Putamen (tissue), 1 donor: ENCODE measurements around the gene NR2C2AP.
A peak's percentile ranks its signal among the peaks of the same experiment; 100 is the strongest.

Experiments
- DNase-seq: peaks from one replicate; pipeline ENCODE4 v3.0.0-alpha.2; 2016; ENCODE audit warnings: low spot score

The NR2C2AP gene

GRCh38 chr19:19214892-19215291 is 11.7 kb upstream of the NR2C2AP start:
- no peak for DNase-seq

DNA sequence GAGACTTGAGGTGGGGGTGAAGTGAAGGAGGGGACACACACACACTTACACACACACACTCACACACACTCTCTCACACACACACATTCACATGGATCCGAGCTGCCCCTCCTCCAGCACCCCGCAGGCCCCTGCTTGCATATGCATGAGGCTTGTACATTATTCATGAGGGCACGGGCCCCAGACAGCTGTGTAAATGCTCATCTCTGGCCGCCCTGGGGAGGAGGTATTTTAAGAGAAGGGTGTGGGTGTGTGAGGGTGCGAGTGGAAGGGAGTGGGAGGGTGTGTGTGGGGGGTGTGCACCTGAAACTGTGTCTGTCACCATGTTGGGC is 10.9 kb upstream of the NR2C2AP start:
- DNase-seq = peak; percentile 72

- DNase-seq = no peak
Observed at GRCh38 chr19:19213426-19214158, 10.4 kb upstream of the NR2C2AP start.

DNA sequence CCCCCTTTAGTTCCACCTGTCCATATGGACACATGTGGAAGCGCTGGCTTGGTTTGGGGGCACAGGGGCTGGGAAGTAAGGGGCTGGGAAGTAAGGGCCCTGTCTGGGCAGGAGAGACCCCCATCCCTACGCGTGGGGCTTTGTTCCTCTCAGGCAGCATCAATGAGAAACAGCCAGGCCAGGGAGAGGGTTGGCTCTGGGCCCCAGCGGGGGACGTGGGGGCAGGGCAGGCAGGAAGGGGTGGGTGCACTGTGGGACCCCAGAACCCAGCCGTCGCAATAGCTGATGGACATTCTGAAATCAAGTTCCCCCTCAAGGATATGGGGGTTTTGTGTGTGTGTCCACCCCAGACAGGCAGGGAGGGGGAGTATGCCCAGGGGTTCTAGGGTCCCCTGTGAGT is 9.7 kb upstream of the NR2C2AP start:
- no peak for DNase-seq

GRCh38 chr19:19211499-19212420 is 8.5 kb upstream of the NR2C2AP start, which contains the start of gene NCAN:
Gene NCAN, plus strand, starts transcription at chr19:19211958. Its CDS starts 4,996 bp downstream, at chr19:19216954.
- no peak for DNase-seq

DNA sequence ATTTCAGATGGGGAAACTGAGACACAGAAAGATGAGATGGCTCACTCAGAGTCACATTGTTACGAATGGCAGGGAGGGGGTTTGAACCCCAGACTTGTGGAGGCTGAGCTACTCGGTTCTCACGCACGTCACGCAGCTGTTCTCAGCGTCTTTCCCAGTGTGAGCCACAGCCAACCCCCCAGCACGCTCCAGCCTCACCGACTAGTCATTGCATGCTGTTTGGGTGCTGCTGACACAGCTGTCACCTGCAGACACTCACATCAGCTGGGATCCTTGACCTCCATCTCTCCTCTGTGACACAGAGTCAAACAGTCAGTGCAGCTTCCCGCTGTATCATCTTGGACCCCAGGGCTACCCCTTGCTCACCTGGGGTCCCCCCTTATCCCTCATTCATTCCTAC is 6.2 kb upstream of the NR2C2AP start:
- DNase-seq = no peak

- DNase-seq = peak; percentile 58
Observed at GRCh38 chr19:19207637-19208572, 4.7 kb upstream of the NR2C2AP start.

DNA sequence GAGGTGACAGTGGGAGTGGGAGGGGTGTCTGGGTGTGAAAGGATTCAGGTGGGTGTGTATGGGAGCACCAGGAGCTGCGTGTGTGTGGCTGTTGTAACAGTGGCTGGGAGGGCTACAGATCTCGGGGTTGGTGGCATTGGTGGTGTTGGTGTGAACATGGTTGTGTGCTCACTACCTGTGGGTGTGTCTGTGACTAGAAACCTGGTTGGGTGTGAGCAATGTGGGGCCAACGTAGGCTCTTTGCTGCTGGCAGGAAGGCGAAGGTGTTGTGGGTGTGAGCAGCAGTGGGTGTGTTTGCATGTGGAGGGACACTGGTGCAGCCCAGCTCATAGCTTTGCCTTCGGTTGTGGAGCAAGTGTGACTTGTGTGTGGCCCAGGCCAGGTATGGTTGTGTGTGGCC is 3.7 kb upstream of the NR2C2AP start:
- DNase-seq = no peak

DNA sequence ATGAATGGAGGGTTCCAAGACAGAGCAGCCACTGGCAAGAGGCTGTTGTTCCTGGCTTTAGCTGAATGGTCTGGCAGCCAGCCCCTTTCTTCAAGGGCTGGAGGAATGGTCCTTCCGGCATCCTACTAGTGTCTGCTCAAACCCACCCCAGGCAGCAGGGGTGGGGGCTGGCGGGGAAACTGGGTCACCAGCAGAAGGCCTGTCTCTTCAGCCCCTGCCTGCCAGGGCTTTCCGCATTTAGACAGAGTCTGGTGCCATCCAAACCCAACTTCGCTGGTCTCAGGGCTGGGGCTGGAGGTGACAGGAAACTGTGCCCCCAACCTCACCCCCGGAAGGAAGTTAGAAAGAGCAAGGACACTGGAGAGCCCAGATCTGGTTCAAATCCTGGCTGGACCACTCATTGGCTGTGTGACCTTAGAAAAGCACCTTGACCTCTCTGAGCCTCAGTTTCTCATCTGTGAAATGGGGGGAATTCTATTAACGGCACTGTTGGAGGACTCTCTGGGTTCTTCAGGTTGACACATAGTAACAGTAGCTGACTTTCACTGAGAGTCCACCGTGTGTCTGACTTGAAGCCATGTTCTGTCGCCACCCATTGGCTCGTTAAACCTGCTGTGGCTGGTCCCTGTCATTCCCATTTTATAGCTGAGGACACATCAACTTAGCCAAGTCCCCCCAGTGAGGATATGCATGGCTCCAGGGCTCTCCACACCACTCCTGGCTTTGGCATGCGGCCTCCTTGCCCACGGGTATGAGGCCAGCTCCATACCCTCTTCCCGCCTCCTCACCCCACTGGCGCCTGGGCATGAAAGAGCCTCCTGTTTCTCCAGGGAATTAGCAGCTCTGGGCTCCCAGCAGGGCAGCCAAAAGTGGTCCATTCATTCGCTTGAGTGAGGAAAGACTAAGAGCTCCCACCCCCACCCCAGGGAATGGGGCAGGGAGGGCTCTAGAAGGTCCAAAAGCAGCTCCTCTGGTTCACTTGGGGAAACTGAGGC is 2.5 kb upstream of the NR2C2AP start:
- DNase-seq = peak; percentile 67

DNA sequence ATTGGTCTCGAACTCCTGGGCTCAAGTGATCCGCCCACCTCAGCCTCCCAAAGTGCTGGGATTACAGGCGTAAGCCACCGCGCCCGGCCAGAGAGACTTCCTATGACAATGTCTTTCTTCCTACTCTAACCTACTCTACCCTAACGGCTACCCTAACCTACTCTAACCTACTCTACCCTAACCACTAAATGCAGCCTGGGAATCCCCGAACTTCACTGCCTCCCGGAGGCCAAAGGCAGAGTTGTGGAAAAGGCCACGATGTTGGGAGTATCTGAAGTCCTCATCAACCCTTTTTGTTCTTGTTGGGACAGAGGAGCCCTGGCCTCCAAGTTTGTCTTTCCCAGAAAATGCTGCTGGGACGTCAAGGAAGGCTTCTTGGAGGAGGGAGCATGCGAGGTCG is 967 bp upstream of the NR2C2AP start:
- DNase-seq = no peak

- DNase-seq = no peak
Observed at GRCh38 chr19:19202707-19203011, 555 bp downstream of the NR2C2AP start.

GRCh38 chr19:19201697-19202630 is 1.2 kb downstream of the NR2C2AP start:
- DNase-seq = no peak

GRCh38 chr19:19193926-19194325 is 9.3 kb downstream of the NR2C2AP start:
- DNase-seq = no peak

GRCh38 chr19:19192910-19193423 is 10.2 kb downstream of the NR2C2AP start:
- no peak for DNase-seq

DNA sequence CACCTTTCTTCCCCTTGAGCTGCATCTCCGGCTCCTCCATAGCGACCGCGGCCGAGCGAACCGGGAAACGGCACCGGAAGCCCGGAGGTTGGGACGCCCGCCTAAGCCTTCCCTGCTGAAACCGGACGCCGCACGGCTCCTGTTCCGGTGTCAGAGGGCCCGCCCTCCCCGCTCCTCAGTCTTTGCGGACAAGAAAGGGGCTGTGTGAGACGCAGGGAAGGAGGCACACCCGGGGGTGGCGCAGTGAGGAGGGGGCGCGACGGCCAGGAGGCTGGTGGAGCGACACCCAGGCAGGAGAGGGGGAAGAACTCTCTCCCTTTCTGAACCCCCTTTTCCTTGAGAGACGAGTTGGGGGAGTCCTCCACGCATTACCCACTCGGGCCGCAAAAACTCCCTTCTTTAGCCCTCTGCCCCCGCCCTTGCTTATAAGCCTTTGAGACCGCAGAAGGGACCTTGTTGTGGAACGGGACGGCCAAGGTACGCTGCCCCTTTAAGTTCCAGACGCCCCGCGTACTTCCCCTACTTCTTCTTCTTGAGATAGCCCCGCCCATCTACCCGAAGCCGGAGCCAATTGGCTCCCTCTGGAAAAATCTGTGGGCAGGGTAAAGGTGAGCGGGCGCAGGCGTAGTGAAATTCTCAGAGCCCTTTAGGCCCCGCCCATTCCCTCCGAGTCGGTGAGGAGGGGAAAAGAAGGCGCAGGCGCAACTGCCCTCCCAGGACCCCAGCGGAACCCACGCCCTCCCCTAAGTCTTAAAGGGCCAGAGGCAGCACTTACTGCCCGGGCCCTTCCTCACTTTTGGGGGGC is 10.9 kb downstream of the NR2C2AP start, which contains the start of the genes BORCS8 and RFXANK:
TSS of gene BORCS8 (minus strand) at position 75 of the 805 bp plus-strand sequence. CDS start at position 40, 35 bp downstream.
TSS of gene RFXANK (plus strand) at position 181 of the 805 bp plus-strand sequence. CDS start 1,689 bp downstream, outside the sequence.
- DNase-seq = peak; percentile 99

DNA sequence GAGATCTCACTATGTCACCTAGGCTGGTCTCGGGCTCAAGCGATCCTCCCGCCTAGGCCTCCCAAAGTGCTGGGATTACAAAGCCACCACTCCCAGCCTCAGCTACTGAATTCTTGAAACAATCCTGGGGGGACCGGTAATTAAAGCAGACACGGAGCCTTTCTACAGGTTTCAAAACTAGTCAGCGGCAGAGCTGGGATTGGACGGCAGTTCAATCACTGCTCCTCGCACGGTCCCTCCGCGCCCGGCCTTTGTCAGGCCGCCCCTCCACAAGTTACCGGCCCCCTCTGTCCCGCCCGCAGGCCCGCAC is 11.5 kb downstream of the NR2C2AP start:
- DNase-seq = no peak

DNA sequence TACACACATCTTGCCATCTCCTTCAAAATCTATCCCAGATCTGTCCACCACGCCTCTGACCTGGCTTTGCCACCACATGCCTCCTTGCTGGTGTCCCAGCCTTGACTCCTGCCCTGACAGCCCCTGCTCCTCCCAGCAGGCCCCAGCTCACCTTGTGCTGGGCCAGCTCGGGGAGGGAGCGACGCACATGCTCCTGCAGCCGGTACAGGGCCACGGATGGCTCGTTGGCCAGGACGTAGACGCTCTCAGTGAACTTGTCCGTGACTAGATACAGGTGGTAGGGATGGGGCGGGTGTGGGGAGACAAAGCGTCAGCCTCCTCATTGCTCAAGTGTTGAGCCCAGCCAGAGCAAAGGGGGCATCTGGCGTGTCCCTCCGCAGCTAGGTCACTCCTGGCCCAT is 16.5 kb downstream of the NR2C2AP start:
- no peak for DNase-seq

DNA sequence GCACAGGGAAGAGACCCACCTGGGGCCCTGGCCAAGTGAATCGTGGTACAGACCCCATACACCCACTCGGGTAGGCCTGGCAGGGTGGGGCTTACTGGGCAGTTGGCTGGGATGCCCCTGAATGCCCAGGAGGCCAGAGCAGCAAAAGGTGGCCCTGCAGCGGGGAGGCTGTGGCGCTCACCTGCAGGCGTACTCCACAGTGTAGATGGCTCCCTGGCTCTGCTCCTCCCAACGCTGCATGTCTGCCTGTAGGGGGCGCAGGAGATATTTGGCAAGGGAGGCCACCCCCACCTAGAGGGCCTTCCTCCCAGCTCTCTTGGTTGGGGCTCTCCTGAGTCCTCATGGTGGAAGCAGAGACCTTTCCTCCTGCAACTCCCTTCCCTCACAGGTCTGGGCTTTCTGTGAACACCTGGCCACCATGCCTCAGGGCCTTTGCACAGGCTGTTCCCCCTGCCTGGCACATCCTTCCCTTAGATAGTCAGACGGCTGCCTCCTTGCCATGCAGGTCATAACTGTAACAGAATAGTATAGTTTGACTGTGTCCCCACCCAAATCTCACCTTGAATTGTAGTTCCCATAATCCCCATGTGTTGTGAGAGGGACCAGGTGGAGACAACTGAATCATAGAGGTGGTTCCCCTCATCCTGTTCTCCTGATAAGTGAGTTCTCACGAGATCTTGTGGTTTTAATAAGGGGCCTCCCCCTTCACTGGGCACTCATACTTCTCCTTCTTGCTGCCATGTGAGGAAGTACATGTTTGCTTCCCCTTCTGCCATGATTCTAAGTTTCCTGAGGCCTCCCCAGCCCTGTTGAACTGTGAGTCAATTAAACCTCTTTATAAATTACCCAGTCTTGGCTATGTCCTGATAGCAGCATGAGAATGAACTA is 17.1 kb downstream of the NR2C2AP start:
- no peak for DNase-seq
